Measurements from ENCODE around the gene PODNL1. TPM values are rescaled to one million over a fixed set of nuclear protein-coding genes. Genes with fewer than 3 reads are reported as not detected.

PODNL1 gene, protein sequence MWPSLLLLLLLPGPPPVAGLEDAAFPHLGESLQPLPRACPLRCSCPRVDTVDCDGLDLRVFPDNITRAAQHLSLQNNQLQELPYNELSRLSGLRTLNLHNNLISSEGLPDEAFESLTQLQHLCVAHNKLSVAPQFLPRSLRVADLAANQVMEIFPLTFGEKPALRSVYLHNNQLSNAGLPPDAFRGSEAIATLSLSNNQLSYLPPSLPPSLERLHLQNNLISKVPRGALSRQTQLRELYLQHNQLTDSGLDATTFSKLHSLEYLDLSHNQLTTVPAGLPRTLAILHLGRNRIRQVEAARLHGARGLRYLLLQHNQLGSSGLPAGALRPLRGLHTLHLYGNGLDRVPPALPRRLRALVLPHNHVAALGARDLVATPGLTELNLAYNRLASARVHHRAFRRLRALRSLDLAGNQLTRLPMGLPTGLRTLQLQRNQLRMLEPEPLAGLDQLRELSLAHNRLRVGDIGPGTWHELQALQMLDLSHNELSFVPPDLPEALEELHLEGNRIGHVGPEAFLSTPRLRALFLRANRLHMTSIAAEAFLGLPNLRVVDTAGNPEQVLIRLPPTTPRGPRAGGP
- 0.28 TPM for polyA plus RNA-seq (2013)

DNA sequence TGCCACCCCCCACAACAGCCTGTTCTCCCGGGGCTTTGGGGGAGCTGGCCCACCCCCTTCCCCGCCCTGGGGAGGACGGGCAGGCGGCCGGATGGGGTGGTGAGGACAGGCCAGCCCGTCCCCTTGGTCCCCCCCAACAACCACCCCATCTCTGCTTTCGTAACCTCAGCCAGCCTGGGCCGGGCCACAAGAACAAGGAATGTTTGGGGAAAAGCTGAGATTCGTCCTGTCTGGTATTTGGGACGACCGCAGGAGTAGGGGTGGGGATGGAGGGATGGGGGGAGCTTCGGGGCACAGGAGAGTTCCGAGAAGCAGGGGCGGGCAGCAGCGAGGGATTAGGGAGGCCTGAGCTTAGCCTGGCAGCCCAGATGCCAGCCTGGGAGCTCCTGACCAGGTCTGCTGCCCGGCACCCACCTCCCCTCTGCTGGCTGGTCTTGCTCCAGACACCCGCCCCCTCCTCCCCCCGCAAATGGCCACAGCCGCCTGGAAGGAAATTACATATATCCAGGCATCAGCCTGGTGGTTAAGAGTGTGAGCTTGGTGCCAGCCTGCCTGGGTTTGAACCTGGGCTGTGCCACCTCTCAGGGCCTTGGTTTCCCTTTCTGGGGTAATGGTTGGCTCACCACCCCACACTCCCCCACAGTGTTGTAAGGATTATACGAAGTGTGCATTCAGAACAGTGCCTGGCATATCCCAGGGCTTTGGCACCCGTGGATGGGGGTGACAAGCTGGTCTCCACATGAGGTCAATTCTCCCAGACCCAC is at the start of gene PODNL1:
TSS of gene PODNL1 (minus strand) at position 117 of the 764 bp plus-strand sequence. CDS start 236 bp downstream, outside the sequence.
- CTCF ChIA-PET, result interaction anchor here (0.7 to 1.8 kb wide), 7 partner anchors 9 to 81 kb away, joined by 3 to 8 read pairs (median 5); no protein-coding TSS in a partner anchor
- Histone ChIP-seq H3K9me3 (ENCODE audit: control extremely low read depth in 1 of 5, control insufficient read depth in 4 of 5, insufficient read depth in 2 of 5, low read depth in 1 of 5, low read length in 4 of 5) (no peaks in the 10 kb centered on the region), H3K36me3 (ENCODE audit: control insufficient read depth in 4 of 4, insufficient read depth in 4 of 4, low read length in 3 of 4) (no peaks in the 10 kb centered on the region), H3K4me3 (ENCODE audit: control insufficient read depth in 1 of 7, extremely low read depth in 1 of 7, insufficient read depth in 4 of 7, low read depth in 2 of 7, low read length in 6 of 7) (no peak within 1 kb of the TSS), H3K4me1 (ENCODE audit: control extremely low read depth in 1 of 4, control insufficient read depth in 4 of 4, insufficient read depth in 4 of 4, low read length in 3 of 4) (peaks cover 0 to 30% (median 15%) of the 10 kb centered on the region in 4 experiments), H3K27ac (ENCODE audit: insufficient read depth in 1 of 2, low read depth in 1 of 2, low read length in 2 of 2, poor library complexity in 1 of 2, severe bottlenecking in 2 of 2) (no peak within 1 kb of the TSS), H3K27me3 (replicated peaks in 2 of 5; ENCODE audit: control insufficient read depth in 4 of 5, insufficient read depth in 5 of 5, low read length in 4 of 5) (peaks cover 0 to 11% (median 2%) of the 10 kb centered on the region in 5 experiments)
- DNase-seq, result peak in 2 of 3 donors; percentile 47 to 51
- POLR2A ChIA-PET, result interaction anchor here (0.6 to 0.7 kb wide), 2 partner anchors 22 to 111 kb away, joined by 3 read pairs; no protein-coding TSS in a partner anchor
- 29% methylated on average over 6 of the region's 21 CpGs for WGBS (ENCODE audit: insufficient coverage)

DNA sequence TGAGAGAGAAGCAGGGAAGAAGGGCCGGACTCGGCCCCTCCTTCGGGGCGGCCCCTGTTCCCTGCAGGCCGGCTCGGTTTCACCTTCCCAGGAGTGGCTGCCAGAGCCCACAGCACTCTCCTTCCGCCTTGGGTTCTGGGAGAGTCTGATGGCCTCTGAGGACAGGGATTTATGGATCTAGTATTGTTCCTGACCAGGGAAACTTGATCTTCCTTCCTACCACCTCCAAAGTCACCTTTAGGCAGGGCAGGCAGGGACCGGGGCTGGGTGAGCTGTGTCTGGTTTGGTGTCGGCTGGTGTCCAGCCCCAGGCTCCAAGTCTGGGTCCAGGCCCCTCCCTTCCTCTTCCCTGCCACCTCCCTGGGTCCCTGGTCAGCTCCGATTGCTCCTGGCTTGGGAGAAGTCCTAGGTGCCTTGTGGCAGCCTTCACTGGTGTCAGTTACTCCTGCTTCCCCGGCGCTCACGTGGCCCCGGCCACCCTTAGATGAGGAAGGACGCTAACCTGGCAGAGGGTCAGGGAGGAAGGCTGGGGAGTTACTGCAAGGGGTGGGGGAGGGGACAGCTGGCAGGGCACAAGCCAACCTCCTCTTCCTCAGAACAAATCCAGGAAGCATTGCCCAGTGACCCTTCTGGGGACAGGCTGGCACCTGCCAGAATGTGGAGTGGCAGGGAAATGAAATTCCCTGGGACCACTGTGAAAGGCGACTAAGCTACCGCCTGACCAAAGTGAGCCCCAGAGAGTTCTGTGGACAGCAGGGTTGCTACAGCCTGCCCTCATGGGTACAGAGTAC is 49.1 kb upstream of the PODNL1 start:
- no peak for DNase-seq
- POLR2A ChIA-PET, result interaction anchor here (0.6 to 4.0 kb wide), 5 partner anchors 10 to 106 kb away, joined by 3 to 29 read pairs (median 3); partner anchors contain the start of genes IL27RA and RFX1
- Histone ChIP-seq H3K4me3 (ENCODE audit: control insufficient read depth in 1 of 7, extremely low read depth in 1 of 7, insufficient read depth in 4 of 7, low read depth in 2 of 7, low read length in 6 of 7) (peak overlapping the region in 5 of 7 experiments; percentile 26 to 65 (median 56)), H3K36me3 (ENCODE audit: control insufficient read depth in 4 of 4, insufficient read depth in 4 of 4, low read length in 3 of 4) (peaks cover 0 to 26% (median 12%) of the 10 kb centered on the region in 4 experiments), H3K9me3 (ENCODE audit: control extremely low read depth in 1 of 5, control insufficient read depth in 4 of 5, insufficient read depth in 2 of 5, low read depth in 1 of 5, low read length in 4 of 5) (no peaks in the 10 kb centered on the region), H3K4me1 (ENCODE audit: control extremely low read depth in 1 of 4, control insufficient read depth in 4 of 4, insufficient read depth in 4 of 4, low read length in 3 of 4) (peaks cover 3 to 76% (median 58%) of the 10 kb centered on the region in 4 experiments), H3K27me3 (replicated peaks in 2 of 5; ENCODE audit: control insufficient read depth in 4 of 5, insufficient read depth in 5 of 5, low read length in 4 of 5) (no peaks in the 10 kb centered on the region), H3K27ac (ENCODE audit: insufficient read depth in 1 of 2, low read depth in 1 of 2, low read length in 2 of 2, poor library complexity in 1 of 2, severe bottlenecking in 2 of 2) (peak overlapping the region; percentile 74 to 92)
- WGBS (ENCODE audit: insufficient coverage), result 17% methylated on average over 10 of the region's 17 CpGs
- CTCF ChIA-PET, result interaction anchor here (0.7 to 5.7 kb wide), 8 partner anchors 10 to 37 kb away, joined by 3 to 39 read pairs (median 6); partner anchors contain the start of gene RFX1

DNA sequence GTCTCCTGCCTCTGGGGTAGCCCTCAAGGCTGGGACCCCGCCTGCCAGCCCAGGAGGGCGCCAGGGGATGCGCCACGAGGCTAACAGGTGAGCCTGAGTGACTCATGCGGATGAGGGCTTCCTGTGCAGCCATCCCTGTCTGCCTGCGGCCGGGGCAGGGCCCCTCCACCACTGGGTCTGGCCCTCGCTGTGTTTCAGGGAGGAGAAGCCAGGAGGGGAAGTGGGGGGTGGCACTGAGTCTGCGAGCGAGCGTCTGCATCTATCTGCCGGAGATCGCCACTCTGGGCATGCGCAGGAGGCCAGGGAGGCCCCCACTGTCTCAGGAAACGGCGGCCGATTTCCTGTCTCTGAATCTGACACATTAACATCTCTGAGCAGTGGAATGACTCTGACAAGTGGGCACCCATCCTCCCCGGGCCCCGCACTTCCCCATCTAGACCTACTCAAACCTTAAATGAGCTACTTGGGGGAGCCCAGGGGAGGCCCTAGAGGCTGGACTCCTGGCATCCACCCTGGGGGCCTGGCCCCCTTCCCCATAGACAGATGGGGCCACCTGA is 48.2 kb upstream of the PODNL1 start:
- ChIA-PET POLR2A (interaction anchor here (0.6 to 4.0 kb wide), 5 partner anchors 9 to 106 kb away, joined by 3 to 29 read pairs (median 3); partner anchors contain the start of genes IL27RA and RFX1), CTCF (interaction anchor here (0.7 to 5.7 kb wide), 4 partner anchors 9 to 36 kb away, joined by 3 to 39 read pairs (median 8); partner anchors contain the start of gene RFX1)
- Histone ChIP-seq H3K27ac (ENCODE audit: insufficient read depth in 1 of 2, low read depth in 1 of 2, low read length in 2 of 2, poor library complexity in 1 of 2, severe bottlenecking in 2 of 2) (peak overlapping the region; percentile 74 to 92), H3K27me3 (replicated peaks in 2 of 5; ENCODE audit: control insufficient read depth in 4 of 5, insufficient read depth in 5 of 5, low read length in 4 of 5) (no peaks in the 10 kb centered on the region), H3K4me1 (ENCODE audit: control extremely low read depth in 1 of 4, control insufficient read depth in 4 of 4, insufficient read depth in 4 of 4, low read length in 3 of 4) (peaks cover 3 to 84% (median 67%) of the 10 kb centered on the region in 4 experiments), H3K9me3 (ENCODE audit: control extremely low read depth in 1 of 5, control insufficient read depth in 4 of 5, insufficient read depth in 2 of 5, low read depth in 1 of 5, low read length in 4 of 5) (no peaks in the 10 kb centered on the region), H3K36me3 (ENCODE audit: control insufficient read depth in 4 of 4, insufficient read depth in 4 of 4, low read length in 3 of 4) (peaks cover 0 to 23% (median 9%) of the 10 kb centered on the region in 4 experiments), H3K4me3 (ENCODE audit: control insufficient read depth in 1 of 7, extremely low read depth in 1 of 7, insufficient read depth in 4 of 7, low read depth in 2 of 7, low read length in 6 of 7) (peak overlapping the region in 5 of 7 experiments; percentile 26 to 65 (median 56))
- 0% methylated on average over 18 of the region's 19 CpGs for WGBS (ENCODE audit: insufficient coverage)
- DNase-seq, result peak; percentile 95 to 99 (median 99)

DNA sequence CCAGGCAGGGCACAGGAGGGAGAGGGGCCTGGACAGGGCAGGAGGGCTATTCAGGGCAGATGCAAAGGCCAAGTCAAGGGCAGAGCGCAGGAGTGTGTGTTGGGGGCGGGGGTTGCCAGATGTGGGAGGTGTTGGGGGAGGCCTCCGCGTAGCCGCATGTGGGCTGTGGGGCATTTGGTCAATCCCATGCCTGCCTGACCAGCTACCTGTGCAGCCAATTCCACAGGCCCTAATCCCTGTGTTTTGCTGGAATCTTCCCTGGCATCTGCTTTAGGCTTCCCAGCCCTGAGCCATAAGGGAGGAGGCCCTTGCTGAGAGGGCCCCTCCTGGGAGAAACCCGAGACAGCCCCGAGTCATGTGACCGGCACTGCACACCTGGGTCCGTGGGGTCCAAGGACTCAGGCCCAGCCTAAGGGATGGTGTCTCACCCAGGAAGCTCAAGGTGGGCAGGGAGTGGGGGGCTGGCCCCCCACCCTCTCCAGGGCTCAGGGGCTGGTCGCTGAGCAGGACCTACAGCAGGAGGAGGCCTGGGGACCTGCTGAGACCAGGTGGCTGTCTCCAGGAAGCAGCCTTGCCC is 47.6 kb upstream of the PODNL1 start:
- Histone ChIP-seq H3K9me3 (ENCODE audit: control extremely low read depth in 1 of 5, control insufficient read depth in 4 of 5, insufficient read depth in 2 of 5, low read depth in 1 of 5, low read length in 4 of 5) (no peaks in the 10 kb centered on the region), H3K27me3 (replicated peaks in 2 of 5; ENCODE audit: control insufficient read depth in 4 of 5, insufficient read depth in 5 of 5, low read length in 4 of 5) (no peaks in the 10 kb centered on the region), H3K27ac (ENCODE audit: insufficient read depth in 1 of 2, low read depth in 1 of 2, low read length in 2 of 2, poor library complexity in 1 of 2, severe bottlenecking in 2 of 2) (peak overlapping the region; percentile 74 to 81), H3K4me3 (ENCODE audit: control insufficient read depth in 1 of 7, extremely low read depth in 1 of 7, insufficient read depth in 4 of 7, low read depth in 2 of 7, low read length in 6 of 7) (peak overlapping the region in 3 of 7 experiments; percentile 19 to 65 (median 26)), H3K36me3 (ENCODE audit: control insufficient read depth in 4 of 4, insufficient read depth in 4 of 4, low read length in 3 of 4) (peaks cover 0 to 20% (median 6%) of the 10 kb centered on the region in 4 experiments), H3K4me1 (ENCODE audit: control extremely low read depth in 1 of 4, control insufficient read depth in 4 of 4, insufficient read depth in 4 of 4, low read length in 3 of 4) (peaks cover 3 to 90% (median 71%) of the 10 kb centered on the region in 4 experiments)
- ChIA-PET POLR2A (interaction anchor here (1.0 to 4.0 kb wide), 4 partner anchors 18 to 105 kb away, joined by 3 to 29 read pairs (median 4); partner anchors contain the start of genes IL27RA and RFX1), CTCF (interaction anchor here (1.3 to 5.7 kb wide), 3 partner anchors 13 to 63 kb away, joined by 5 to 39 read pairs (median 8); partner anchors contain the start of gene RFX1)
- 60% methylated on average over 10 of the region's 10 CpGs for WGBS (ENCODE audit: insufficient coverage)
- DNase-seq, result no peak

DNA sequence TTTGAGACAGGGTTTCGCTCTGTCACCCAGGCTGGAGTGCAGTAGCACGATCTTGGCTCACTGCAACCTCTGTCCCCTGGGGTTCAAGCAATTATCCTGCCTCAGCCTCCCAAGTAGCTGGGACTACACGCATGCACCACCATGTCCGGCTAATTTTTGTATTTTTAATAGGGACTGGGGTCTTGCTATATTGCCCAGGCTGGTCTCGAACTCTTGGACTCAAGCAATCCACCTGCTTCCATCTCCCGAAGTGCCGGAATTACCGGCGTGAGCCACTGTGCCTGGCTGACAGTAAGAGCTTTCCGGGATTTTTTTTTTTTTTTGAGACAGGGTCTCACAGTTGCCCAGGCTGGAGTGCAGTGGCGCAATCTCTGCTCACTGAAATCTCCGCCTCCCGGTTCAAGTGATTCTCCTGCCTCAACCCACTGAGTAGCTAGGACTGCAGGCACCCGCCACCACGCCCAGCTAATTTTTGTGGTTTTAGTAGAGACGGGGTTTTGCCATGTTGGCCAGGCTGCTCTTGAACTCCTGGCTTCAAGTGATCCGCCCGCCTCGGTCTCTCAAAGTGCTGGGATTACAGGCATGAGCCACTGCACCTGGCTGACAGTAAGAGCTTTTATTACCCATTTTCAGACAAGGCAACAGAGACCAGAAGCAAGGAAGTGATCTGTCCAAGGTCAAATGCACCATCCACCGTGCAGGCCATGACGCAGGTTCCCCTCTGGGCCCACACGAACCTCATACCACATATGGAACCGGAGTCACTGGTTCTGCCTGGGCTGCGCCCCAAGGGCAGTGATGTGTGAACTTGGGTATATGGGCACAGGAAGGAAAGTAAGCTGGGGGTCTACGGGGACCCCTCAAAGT is 46.9 kb upstream of the PODNL1 start:
- POLR2A ChIA-PET, result interaction anchor here (4.0 kb wide), 1 partner anchor 20 kb away, joined by 29 read pairs; the partner anchor contains the start of gene RFX1
- H3K9me3 ChIP-seq (ENCODE audit: control extremely low read depth in 1 of 5, control insufficient read depth in 4 of 5, insufficient read depth in 2 of 5, low read depth in 1 of 5, low read length in 4 of 5), result no peaks in the 10 kb centered on the region
- CTCF ChIA-PET, result interaction anchor here (1.0 to 5.7 kb wide), 5 partner anchors 14 to 63 kb away, joined by 3 to 39 read pairs (median 5); partner anchors contain the start of gene RFX1
- H3K36me3 ChIP-seq (ENCODE audit: control insufficient read depth in 4 of 4, insufficient read depth in 4 of 4, low read length in 3 of 4), result peaks cover 0 to 20% (median 7%) of the 10 kb centered on the region in 4 experiments
- no peaks in the 10 kb centered on the region for H3K27me3 ChIP-seq (replicated peaks in 2 of 5; ENCODE audit: control insufficient read depth in 4 of 5, insufficient read depth in 5 of 5, low read length in 4 of 5)
- no peak for DNase-seq
- 85% methylated on average over 17 of the region's 25 CpGs for WGBS (ENCODE audit: insufficient coverage)
- peaks cover 3 to 96% (median 79%) of the 10 kb centered on the region in 4 experiments for H3K4me1 ChIP-seq (ENCODE audit: control extremely low read depth in 1 of 4, control insufficient read depth in 4 of 4, insufficient read depth in 4 of 4, low read length in 3 of 4)
- peak overlapping the region in 1 of 2 experiments; percentile 81 for H3K27ac ChIP-seq (ENCODE audit: insufficient read depth in 1 of 2, low read depth in 1 of 2, low read length in 2 of 2, poor library complexity in 1 of 2, severe bottlenecking in 2 of 2)
- no peak overlapping the region for H3K4me3 ChIP-seq (ENCODE audit: control insufficient read depth in 1 of 7, extremely low read depth in 1 of 7, insufficient read depth in 4 of 7, low read depth in 2 of 7, low read length in 6 of 7)

All from common myeloid progenitor, CD34-positive (primary cell).